Cardiac fibroblast (primary cell): ENCODE measurements around the gene CEP95.
"Not testable (repeated sequence)": the region's sequence is repeated elsewhere in the genome, so short reads cannot be mapped to it uniquely, and the experiment has no call there.

Experiments
- DNase-seq, 2 donors: peaks; one replicate each; pipeline versions ENCODE4 v3.0.0 to v3.0.0-alpha.2; 2010; ENCODE audit warnings: low read depth in 2 of 2
- H3K4me3 ChIP-seq, 2 donors: replicated peaks in 1 of 2; 1 replicate in 1 of 2; 2 replicates in 1 of 2; pipeline ENCODE4 v1.5.1; 2011; ENCODE audit warnings: low read depth in 2 of 2, low read length in 2 of 2, mild to moderate bottlenecking in 2 of 2, moderate library complexity in 1 of 2
- CTCF ChIP-seq: IDR thresholded peaks from one replicate; pipeline ENCODE4 v1.5.1; 2011; ENCODE audit warnings: low read depth, mild to moderate bottlenecking, low read length, inconsistent platforms

Gene CEP95

GRCh38 chr17:64574646-64575045 lies 67.9 kb downstream of the CEP95 start:
- H3K4me3 ChIP-seq = no peak overlapping the region
- peak in 1 of 2 donors; percentile 21 for DNase-seq
- TF ChIP-seq CTCF = no peak

- no peak overlapping the region for H3K4me3 ChIP-seq
- TF ChIP-seq CTCF = no peak
- DNase-seq = peak in 1 of 2 donors; percentile 21
Measured at GRCh38 chr17:64575431-64575830, 68.7 kb downstream of the CEP95 start.

- not testable (repeated sequence) for H3K4me3 ChIP-seq, DNase-seq
Measured at GRCh38 chr17:64577025-64577424, 70.2 kb downstream of the CEP95 start.

- DNase-seq = no peak
- no peak overlapping the region for H3K4me3 ChIP-seq
- TF ChIP-seq CTCF = no peak
Measured at GRCh38 chr17:64579917-64580316, 73.1 kb downstream of the CEP95 start.

- no peak for DNase-seq
- TF ChIP-seq CTCF = no peak
- H3K4me3 ChIP-seq = no peak overlapping the region
Measured at GRCh38 chr17:64580384-64581315, 73.9 kb downstream of the CEP95 start.

- no peak for TF ChIP-seq CTCF
- no peak overlapping the region for H3K4me3 ChIP-seq
- DNase-seq = no peak
Measured at GRCh38 chr17:64583038-64583437, 76.3 kb downstream of the CEP95 start.

- no peak overlapping the region for H3K4me3 ChIP-seq
- TF ChIP-seq CTCF = no peak
- DNase-seq = no peak
Measured at GRCh38 chr17:64585146-64585545, 78.4 kb downstream of the CEP95 start.
